Sigmoid colon (tissue), 3 donors: Measurements from ENCODE around the gene PUDP.

ENCODE experiments used
- POLR2A ChIP-seq, 2 donors: fragments of 450-650 bp; IDR thresholded peaks; one replicate each; pipeline ENCODE4 v1.6.1; 2016; ENCODE audit warnings: antibody characterized with exemption in 2 of 2, mild to moderate bottlenecking in 2 of 2, moderate library complexity in 2 of 2
- TF ChIP-seq, protein P1 (sequence below), 4 experiments: fragments of 450-650 bp in 3 of 4; fragments of 200-600 bp in 1 of 4; IDR thresholded peaks; one replicate each; pipeline ENCODE4 v1.5.1; 2016 to 2019; ENCODE audit warnings: antibody characterized with exemption in 4 of 4, mild to moderate bottlenecking in 3 of 4, moderate library complexity in 2 of 4

- TF ChIP-seq, protein P1, sequence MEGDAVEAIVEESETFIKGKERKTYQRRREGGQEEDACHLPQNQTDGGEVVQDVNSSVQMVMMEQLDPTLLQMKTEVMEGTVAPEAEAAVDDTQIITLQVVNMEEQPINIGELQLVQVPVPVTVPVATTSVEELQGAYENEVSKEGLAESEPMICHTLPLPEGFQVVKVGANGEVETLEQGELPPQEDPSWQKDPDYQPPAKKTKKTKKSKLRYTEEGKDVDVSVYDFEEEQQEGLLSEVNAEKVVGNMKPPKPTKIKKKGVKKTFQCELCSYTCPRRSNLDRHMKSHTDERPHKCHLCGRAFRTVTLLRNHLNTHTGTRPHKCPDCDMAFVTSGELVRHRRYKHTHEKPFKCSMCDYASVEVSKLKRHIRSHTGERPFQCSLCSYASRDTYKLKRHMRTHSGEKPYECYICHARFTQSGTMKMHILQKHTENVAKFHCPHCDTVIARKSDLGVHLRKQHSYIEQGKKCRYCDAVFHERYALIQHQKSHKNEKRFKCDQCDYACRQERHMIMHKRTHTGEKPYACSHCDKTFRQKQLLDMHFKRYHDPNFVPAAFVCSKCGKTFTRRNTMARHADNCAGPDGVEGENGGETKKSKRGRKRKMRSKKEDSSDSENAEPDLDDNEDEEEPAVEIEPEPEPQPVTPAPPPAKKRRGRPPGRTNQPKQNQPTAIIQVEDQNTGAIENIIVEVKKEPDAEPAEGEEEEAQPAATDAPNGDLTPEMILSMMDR (IDR thresholded peaks at IDR 0.05), result no peak
- TF ChIP-seq POLR2A (IDR thresholded peaks at IDR 0.05), result no peak
These were observed 5.3 kb upstream of the PUDP start for GRCh38 chrX:7153231-7153630.
